Natural killer cell (primary cell): ENCODE measurements around the gene ZNF230. TPM values are rescaled to one million over a fixed set of nuclear protein-coding genes. Genes with fewer than 3 reads are reported as not detected.

Experiments
- ATAC-seq, 3 donors: fragments of 150-1000 bp in 2 of 3; fragments of 200-7000 bp in 1 of 3; cut with Tn5 transposase; 1 replicate in 1 of 3; 2 replicates in 2 of 3; pipeline ENCODE4 v1.10.0; 2021; ENCODE audit warnings: mild to moderate bottlenecking in 2 of 3, moderate library complexity in 2 of 3
- DNase-seq, 2 donors: peaks; one replicate each; pipeline versions ENCODE4 v3.0.0 to v3.0.0-alpha.2; 2013 to 2021; ENCODE audit warnings: mixed read lengths in 1 of 2
- H3K27ac ChIP-seq: one replicate; pipeline ENCODE4 v1.5.1; 2013; ENCODE audit warnings: mild to moderate bottlenecking, low read length
- H3K27me3 ChIP-seq: one replicate; pipeline ENCODE4 v1.6.1; 2013; ENCODE audit warnings: low read length; ENCODE audit not compliant: control insufficient read depth, insufficient read depth
- H3K36me3 ChIP-seq: one replicate; pipeline ENCODE4 v1.6.1; 2013; ENCODE audit warnings: low read length; ENCODE audit not compliant: control insufficient read depth, insufficient read depth
- H3K4me1 ChIP-seq: one replicate; pipeline ENCODE4 v1.6.1; 2013; ENCODE audit warnings: low read length; ENCODE audit not compliant: control insufficient read depth, insufficient read depth
- H3K4me3 ChIP-seq: one replicate; pipeline ENCODE4 v1.5.1; 2013; ENCODE audit warnings: low read length
- H3K9me3 ChIP-seq: one replicate; pipeline ENCODE4 v1.6.1; 2013; ENCODE audit warnings: low read length; ENCODE audit not compliant: control insufficient read depth, insufficient read depth
- H3K27ac Mint-ChIP-seq, 2 donors: one replicate each; pipeline ENCODE4 v1.8.0; 2022; ENCODE audit warnings: mild to moderate bottlenecking in 2 of 2, mixed read lengths in 2 of 2, moderate library complexity in 1 of 2
- H3K27me3 Mint-ChIP-seq, 2 donors: one replicate each; pipeline ENCODE4 v1.8.0; 2022; ENCODE audit warnings: low read depth in 2 of 2, mixed read lengths in 2 of 2
- H3K36me3 Mint-ChIP-seq: one replicate; pipeline ENCODE4 v1.8.0; 2022; ENCODE audit warnings: mixed read lengths
- H3K4me1 Mint-ChIP-seq, 2 donors: one replicate each; pipeline ENCODE4 v1.8.0; 2022; ENCODE audit warnings: mixed read lengths in 2 of 2
- H3K4me3 Mint-ChIP-seq: one replicate; pipeline ENCODE4 v1.8.0; 2022; ENCODE audit warnings: mild to moderate bottlenecking, moderate library complexity, mixed read lengths
- H3K9me3 Mint-ChIP-seq, 2 donors: one replicate each; pipeline ENCODE4 v1.8.0; 2022; ENCODE audit warnings: mixed read lengths in 2 of 2
- CTCF ChIP-seq: fragments of 200-600 bp; IDR thresholded peaks from one replicate; pipeline ENCODE4 v1.8.0; 2022; ENCODE audit warnings: antibody characterized with exemption
- WGBS: methylation state at CpG from one replicate; pipeline ENCODE4 v1.1.7; 2013; ENCODE audit warnings: missing lambda C conversion rate; ENCODE audit not compliant: insufficient coverage; 5-methylcytosine and 5-hydroxymethylcytosine counted together
- intact Hi-C: fragments of 100-400 bp; cut with micrococcal nuclease; formaldehyde crosslinking; loops from one replicate; pipeline ENCODE4 v1.14.2; 2022
- total RNA-seq, 4 donors: library from RNA; stranded (reverse); fragments of 120-200 nt in 1 of 4; gene quantifications; one replicate each; pipeline versions ENCODE4 v1.2.3 to v1.2.4, GENCODE V29; 2013 to 2022

The ZNF230 gene
- total RNA-seq, 3 donors from 2014 or later (not counting 1 experiment from before 2014, with no cell fraction given), result 2.3 to 6.3 (median 3.4) TPM

- H3K36me3 Mint-ChIP-seq, result peaks cover 13% of the 10 kb centered on the region
- peaks cover 16% of the 10 kb centered on the region for H3K4me1 ChIP-seq
- peak overlapping the region; percentile 70 for H3K4me3 ChIP-seq
- H3K4me1 Mint-ChIP-seq, result peaks cover 32 to 33% of the 10 kb centered on the region in 2 donors
- no peak for TF ChIP-seq CTCF
- H3K4me3 Mint-ChIP-seq, result peak overlapping the region; percentile 97
- intact Hi-C loops, result loop anchor here (1.0 to 2.0 kb wide), 3 partner anchors 18 to 93 kb away; partner anchors contain the start of genes ZNF155, ZNF222 and ZNF224
- no peaks in the 10 kb centered on the region for H3K27me3 ChIP-seq
- H3K27ac ChIP-seq, result peak overlapping the region; percentile 73
- 23% methylated on average over 8 of the region's 8 CpGs for WGBS
- DNase-seq (no peak), ATAC-seq (no peak)
- peaks cover 0 to 3% of the 10 kb centered on the region in 2 donors for H3K27me3 Mint-ChIP-seq
- H3K9me3 ChIP-seq, result peaks cover 7% of the 10 kb centered on the region
- H3K36me3 ChIP-seq, result peaks cover 5% of the 10 kb centered on the region
- H3K27ac Mint-ChIP-seq, result peak overlapping the region; percentile 87 to 93
- peaks cover 9 to 10% of the 10 kb centered on the region in 2 donors for H3K9me3 Mint-ChIP-seq
Observed at GRCh38 chr19:44002212-44002565, 568 bp upstream of the ZNF230 start.

DNA sequence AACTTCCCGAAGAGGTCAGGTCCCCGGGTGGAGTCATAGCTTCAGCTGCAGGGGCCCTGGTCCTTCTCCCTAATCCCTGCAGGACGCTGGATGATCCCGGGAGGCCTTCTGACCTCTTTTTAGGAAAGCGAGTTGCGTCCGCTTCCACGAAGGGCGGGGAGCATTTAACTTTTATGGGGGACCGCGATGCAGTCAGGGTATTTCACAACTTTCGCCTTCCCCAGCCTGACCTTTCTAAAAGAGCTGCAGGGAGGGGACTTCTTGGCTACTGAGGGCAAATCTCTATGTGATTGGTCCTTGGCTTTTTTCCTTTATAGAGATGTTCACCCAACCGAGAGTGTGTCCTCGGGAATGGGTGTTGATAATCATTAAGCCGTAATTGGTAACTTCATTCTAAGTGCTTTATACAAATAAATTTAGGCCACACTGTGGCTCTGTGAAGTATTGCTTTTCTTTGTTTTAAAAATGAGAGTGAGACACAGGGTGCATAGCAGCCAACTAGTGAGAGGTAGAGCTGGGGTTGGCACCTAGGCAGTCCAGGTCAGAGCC lies 778 bp downstream of the ZNF230 start:
- Mint-ChIP-seq H3K9me3 (peaks cover 12 to 16% of the 10 kb centered on the region in 2 donors), H3K4me1 (peaks cover 32 to 34% of the 10 kb centered on the region in 2 donors), H3K36me3 (peaks cover 25% of the 10 kb centered on the region), H3K27me3 (peaks cover 0 to 3% of the 10 kb centered on the region in 2 donors), H3K27ac (peak overlapping the region; percentile 87 to 93), H3K4me3 (peak overlapping the region; percentile 97)
- Histone ChIP-seq H3K4me1 (peaks cover 16% of the 10 kb centered on the region), H3K9me3 (peaks cover 10% of the 10 kb centered on the region), H3K36me3 (peaks cover 17% of the 10 kb centered on the region), H3K4me3 (peak overlapping the region; percentile 70), H3K27ac (peak overlapping the region; percentile 73), H3K27me3 (no peaks in the 10 kb centered on the region)
- 5% methylated on average over 12 of the region's 15 CpGs for WGBS
- ATAC-seq (peak in 1 of 3 donors; percentile 33), DNase-seq (peak in 1 of 2 donors; percentile 22)
- TF ChIP-seq CTCF, result no peak
- intact Hi-C loops, result loop anchor here (2.0 kb wide), 1 partner anchor 91 kb away; the partner anchor contains the start of gene ZNF224

DNA sequence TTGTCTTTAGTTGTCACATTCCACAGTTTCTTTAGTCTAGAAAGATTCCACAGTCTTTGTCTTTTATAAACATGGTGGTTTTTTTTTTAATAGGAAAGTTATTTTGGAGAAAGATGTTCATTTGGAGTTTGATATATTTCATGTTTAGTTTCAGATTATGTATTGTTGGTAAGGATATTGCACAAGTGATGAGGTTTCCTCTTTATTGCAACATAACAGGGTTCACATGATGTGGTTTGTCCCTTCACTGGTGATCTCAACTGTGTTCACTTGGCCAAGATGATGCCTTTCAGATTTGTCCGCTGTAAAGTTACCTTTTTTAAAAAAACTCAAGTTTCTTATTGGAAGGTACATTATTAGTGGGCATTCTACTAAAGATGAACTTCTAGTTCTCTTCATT lies 3.2 kb downstream of the ZNF230 start:
- peaks cover 49% of the 10 kb centered on the region for H3K36me3 Mint-ChIP-seq

More for the DNA sequence above, 3.2 kb downstream of the ZNF230 start:
- no peak overlapping the region for H3K27ac ChIP-seq
- ATAC-seq (no peak), DNase-seq (no peak)
- TF ChIP-seq CTCF, result no peak
- Mint-ChIP-seq H3K9me3 (peaks cover 15 to 26% of the 10 kb centered on the region in 2 donors), H3K4me3 (no peak overlapping the region), H3K27ac (no peak overlapping the region), H3K27me3 (no peaks in the 10 kb centered on the region), H3K4me1 (peaks cover 32 to 34% of the 10 kb centered on the region in 2 donors)
- 29% methylated on average over 1 of the region's 1 CpG for WGBS
- peaks cover 31% of the 10 kb centered on the region for H3K9me3 ChIP-seq
- H3K4me3 ChIP-seq, result no peak overlapping the region
- H3K36me3 ChIP-seq, result peaks cover 42% of the 10 kb centered on the region
- H3K4me1 ChIP-seq, result peaks cover 16% of the 10 kb centered on the region
- intact Hi-C loops, result no loop called here
- H3K27me3 ChIP-seq, result no peaks in the 10 kb centered on the region
